Liver (tissue), 3 donors: ENCODE measurements around the gene MEF2D.

Experiments used
- ATF3 ChIP-seq: IDR thresholded peaks from 2 replicates; pipeline ENCODE4 v1.6.1; 2016; ENCODE audit warnings: antibody characterized with exemption
- CTCF ChIP-seq: fragments of 150-350 bp; IDR thresholded peaks from 2 replicates; pipeline ENCODE4 v1.5.1; 2017; ENCODE audit warnings: improper control_type of control experiment, low read depth, low read length; ENCODE audit not compliant: missing input control
- FOXA1 ChIP-seq: IDR thresholded peaks from 2 replicates; pipeline ENCODE4 v1.6.1; 2016; ENCODE audit warnings: antibody characterized with exemption
- FOXA2 ChIP-seq: IDR thresholded peaks from 2 replicates; pipeline ENCODE4 v1.6.1; 2016; ENCODE audit warnings: antibody characterized with exemption
- GABPA ChIP-seq, 2 donors: IDR thresholded peaks in 1 of 2; conservative IDR thresholded peaks in 1 of 2; 2 replicates each; pipeline ENCODE4 v1.6.1; 2016; ENCODE audit warnings: antibody characterized with exemption in 2 of 2, mild to moderate bottlenecking in 1 of 2, moderate library complexity in 1 of 2
- HNF4G ChIP-seq: IDR thresholded peaks from 2 replicates; pipeline ENCODE4 v1.6.1; 2016; ENCODE audit warnings: antibody characterized with exemption
- JUND ChIP-seq, 2 donors: IDR thresholded peaks; 2 replicates each; pipeline ENCODE4 v1.6.1; 2016; ENCODE audit warnings: antibody characterized with exemption in 2 of 2
- NR2F2 ChIP-seq: IDR thresholded peaks from 2 replicates; pipeline ENCODE4 v1.6.1; 2016; ENCODE audit warnings: antibody characterized with exemption
- RAD21 ChIP-seq, 2 donors: IDR thresholded peaks; 2 replicates each; pipeline ENCODE4 v1.6.1; 2016; ENCODE audit warnings: antibody characterized with exemption in 2 of 2, mild to moderate bottlenecking in 2 of 2
- REST ChIP-seq: IDR thresholded peaks from 2 replicates; pipeline ENCODE4 v1.6.1; 2016; ENCODE audit warnings: antibody characterized with exemption, mild to moderate bottlenecking
- SP1 ChIP-seq: IDR thresholded peaks from 2 replicates; pipeline ENCODE4 v1.6.1; 2018; ENCODE audit warnings: antibody characterized with exemption, mild to moderate bottlenecking
- TAF1 ChIP-seq: conservative IDR thresholded peaks from 2 replicates; pipeline ENCODE4 v1.6.1; 2016; ENCODE audit warnings: antibody characterized with exemption, mild to moderate bottlenecking
- YY1 ChIP-seq: IDR thresholded peaks from 2 replicates; pipeline ENCODE4 v1.6.1; 2016; ENCODE audit warnings: antibody characterized with exemption, mild to moderate bottlenecking
- TF ChIP-seq, protein P1 (sequence below): IDR thresholded peaks from 2 replicates; pipeline ENCODE4 v1.6.1; 2016; ENCODE audit warnings: antibody characterized with exemption
- donor health status: healthy.
- donor health status: healthy.

- no peak for TF ChIP-seq HNF4G
- no peak for TF ChIP-seq CTCF
- no peak for TF ChIP-seq SP1
- no peak for TF ChIP-seq REST
- TF ChIP-seq ATF3, result no peak
- no peak for TF ChIP-seq TAF1
- TF ChIP-seq JUND (IDR thresholded peaks at IDR 0.05), result no peak
- no peak for TF ChIP-seq GABPA (IDR thresholded peaks at IDR 0.05 in 1 of 2, conservative IDR thresholded peaks at IDR 0.05 in 1 of 2)
- TF ChIP-seq FOXA1, result no peak
- TF ChIP-seq, protein P1, sequence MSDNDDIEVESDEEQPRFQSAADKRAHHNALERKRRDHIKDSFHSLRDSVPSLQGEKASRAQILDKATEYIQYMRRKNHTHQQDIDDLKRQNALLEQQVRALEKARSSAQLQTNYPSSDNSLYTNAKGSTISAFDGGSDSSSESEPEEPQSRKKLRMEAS, result no peak
- no peak for TF ChIP-seq NR2F2
- no peak for TF ChIP-seq YY1
- no peak for TF ChIP-seq RAD21 (IDR thresholded peaks at IDR 0.05)
- TF ChIP-seq FOXA2, result no peak
These were observed 6.2 kb downstream of the MEF2D start for GRCh38 chr1:156494309-156494895.
